Measurements from ENCODE around the gene CDC37.

Gene CDC37

DNA sequence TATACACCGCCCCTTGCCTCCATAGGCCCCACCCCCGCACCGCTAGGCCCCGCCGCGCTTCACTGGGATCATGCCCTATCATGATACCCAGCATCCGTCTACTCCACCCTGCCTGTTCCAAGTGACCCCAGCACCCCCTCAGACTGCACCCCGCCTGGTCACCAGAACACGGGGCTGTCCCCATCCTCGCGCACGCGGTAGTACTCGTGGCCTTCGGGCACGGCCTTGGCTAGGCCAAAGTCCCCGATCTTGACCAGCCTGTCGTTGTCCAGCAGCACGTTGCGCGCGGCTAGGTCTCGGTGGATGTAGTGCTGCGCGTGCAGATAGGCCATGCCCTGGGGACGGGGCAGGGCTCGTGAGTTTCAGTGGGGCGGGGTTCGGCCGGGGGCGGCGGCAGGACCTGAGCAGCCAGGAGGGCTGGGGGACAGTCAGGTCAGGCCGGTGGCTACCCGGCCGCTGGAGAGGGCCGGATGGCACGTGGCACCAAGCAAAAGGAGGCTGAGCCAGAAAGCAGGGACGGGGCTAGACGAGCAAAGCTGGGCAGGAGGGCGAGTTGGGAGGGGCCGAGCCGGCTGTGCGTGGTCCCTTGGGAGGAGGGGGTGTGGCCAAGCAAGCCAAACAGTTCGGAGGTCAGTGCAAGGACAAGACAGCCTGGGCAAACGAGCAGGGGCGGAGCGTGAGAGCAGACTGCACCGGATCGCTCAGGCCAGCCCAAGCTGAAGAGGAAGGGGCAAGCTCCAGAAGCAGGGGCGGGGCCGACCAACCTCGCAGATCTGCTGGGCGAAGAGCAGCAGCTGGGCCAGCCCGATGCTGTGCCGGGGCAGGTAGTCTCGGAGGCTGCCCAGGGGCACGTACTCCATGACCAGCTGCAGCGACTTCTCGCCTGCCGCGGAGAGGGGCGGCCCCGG is 50.3 kb downstream of the CDC37 start:
- DNase-seq, result no peak

DNA sequence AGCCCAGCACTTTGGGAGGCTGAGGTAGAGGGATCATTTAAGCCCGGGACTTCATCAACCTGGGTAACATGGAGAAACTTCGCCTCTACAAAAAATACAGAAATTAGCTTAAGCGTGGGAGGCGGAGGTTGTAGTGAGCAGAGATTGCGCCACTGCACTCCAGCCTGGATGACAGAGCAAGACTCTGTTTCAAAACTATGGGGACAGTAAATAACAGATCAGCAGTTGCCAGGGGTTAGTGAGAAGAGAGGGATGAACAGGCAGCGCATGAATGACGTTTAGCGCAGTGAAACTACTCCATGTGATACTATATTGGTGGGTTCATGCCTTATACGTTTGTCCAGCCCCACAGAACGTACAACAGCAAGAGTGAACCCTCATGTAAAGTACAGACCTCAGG is 56.8 kb downstream of the CDC37 start:
- DNase-seq, result no peak

DNA sequence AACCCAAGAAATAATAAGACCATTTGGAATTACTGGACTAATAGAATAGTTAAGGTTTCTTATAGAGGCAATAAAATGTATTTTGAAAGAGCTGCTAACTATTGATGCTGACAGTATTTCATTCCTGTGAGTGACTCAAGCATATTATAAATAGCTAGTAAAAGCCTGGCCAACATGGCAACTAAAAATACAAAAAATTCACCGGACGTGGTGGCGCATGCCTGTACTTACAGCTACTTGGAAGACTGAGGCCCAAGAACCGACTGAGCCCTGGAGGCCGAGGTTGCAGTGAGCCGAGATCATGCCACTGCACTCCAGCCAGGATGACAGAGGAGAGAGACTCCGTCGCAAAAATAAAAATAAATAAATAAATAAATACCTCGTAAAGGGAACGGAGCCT is 58.6 kb downstream of the CDC37 start:
- no peak for DNase-seq

DNA sequence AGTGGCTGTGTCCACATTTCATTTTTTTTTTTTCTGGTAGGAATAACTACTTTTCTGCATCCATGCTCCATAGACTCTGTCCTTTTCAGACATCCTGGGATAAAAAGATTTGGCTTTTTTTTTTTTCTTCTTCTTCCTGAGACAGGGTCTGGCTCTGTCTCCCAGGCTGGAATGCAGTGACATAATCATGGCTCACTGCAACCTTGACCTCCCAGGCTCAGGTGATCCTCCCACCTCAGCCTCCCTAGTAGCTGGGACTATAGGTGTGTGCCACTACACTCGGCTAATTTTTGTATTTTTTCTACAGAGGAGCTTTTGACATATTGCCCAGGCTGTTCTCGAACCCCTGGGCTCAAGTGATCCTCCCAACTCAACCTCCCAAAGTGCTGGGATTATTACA is 59.8 kb downstream of the CDC37 start:
- DNase-seq, result no peak

Measured in stimulated activated CD4-positive, alpha-beta T cell treated with anti-CD3 and anti-CD28 coated beads, Interleukin-2, amount 100 ng/mL, for 48 hours (primary cell).